ENCODE results near the gene CCDC85A.

Gene CCDC85A

GRCh38 chr2:56364902-56365301, 181.1 kb downstream of the CCDC85A start:
- no peak for DNase-seq (ENCODE audit: low read depth in 2 of 2)

GRCh38 chr2:56369316-56369715, 185.5 kb downstream of the CCDC85A start:
- no peak for DNase-seq (ENCODE audit: low read depth in 2 of 2)

- no peak for DNase-seq (ENCODE audit: low read depth in 2 of 2)
Observed at GRCh38 chr2:56372071-56372656, 188.4 kb downstream of the CCDC85A start.

GRCh38 chr2:56375251-56375650, 191.5 kb downstream of the CCDC85A start:
- no peak for DNase-seq (ENCODE audit: low read depth in 2 of 2)

GRCh38 chr2:56376699-56377665, 193.2 kb downstream of the CCDC85A start:
- no peak for DNase-seq (ENCODE audit: low read depth in 2 of 2)

- DNase-seq (ENCODE audit: low read depth in 2 of 2): no peak
Observed at GRCh38 chr2:56379066-56379465, 195.3 kb downstream of the CCDC85A start.

- no peak for DNase-seq (ENCODE audit: low read depth in 2 of 2)
Observed at GRCh38 chr2:56380861-56381260, 197.1 kb downstream of the CCDC85A start.

- DNase-seq (ENCODE audit: low read depth in 2 of 2): no peak
Observed at GRCh38 chr2:56382466-56382865, 198.7 kb downstream of the CCDC85A start.

- DNase-seq (ENCODE audit: low read depth in 2 of 2): no peak
Observed at GRCh38 chr2:56386657-56387056, 202.9 kb downstream of the CCDC85A start.

- no peak for DNase-seq (ENCODE audit: low read depth in 2 of 2)
Observed at GRCh38 chr2:56390644-56391043, 206.9 kb downstream of the CCDC85A start.

- DNase-seq (ENCODE audit: low read depth in 2 of 2): no peak
Observed at GRCh38 chr2:56410140-56410539, 226.3 kb downstream of the CCDC85A start.

GRCh38 chr2:56416500-56417176, 232.8 kb downstream of the CCDC85A start:
- no peak for DNase-seq (ENCODE audit: low read depth in 2 of 2)
